Thyroid gland (tissue), 4 donors: ENCODE data around the gene SORCS2.

Experiments
- CTCF ChIP-seq, 6 experiments: fragments of 200-600 bp in 3 of 6; fragments of 450-650 bp in 3 of 6; sonication (generic) in 3 of 6; IDR thresholded peaks; one replicate each; pipeline ENCODE4 v1.5.1; 2016 to 2019; ENCODE audit warnings: antibody characterized with exemption in 6 of 6, mild to moderate bottlenecking in 2 of 6, inconsistent platforms in 1 of 6, moderate library complexity in 1 of 6
- POLR2A ChIP-seq, 2 donors: fragments of 450-650 bp; IDR thresholded peaks; one replicate each; pipeline ENCODE4 v1.6.1; 2017; ENCODE audit warnings: antibody characterized with exemption in 2 of 2, mild to moderate bottlenecking in 2 of 2, moderate library complexity in 1 of 2

DNA sequence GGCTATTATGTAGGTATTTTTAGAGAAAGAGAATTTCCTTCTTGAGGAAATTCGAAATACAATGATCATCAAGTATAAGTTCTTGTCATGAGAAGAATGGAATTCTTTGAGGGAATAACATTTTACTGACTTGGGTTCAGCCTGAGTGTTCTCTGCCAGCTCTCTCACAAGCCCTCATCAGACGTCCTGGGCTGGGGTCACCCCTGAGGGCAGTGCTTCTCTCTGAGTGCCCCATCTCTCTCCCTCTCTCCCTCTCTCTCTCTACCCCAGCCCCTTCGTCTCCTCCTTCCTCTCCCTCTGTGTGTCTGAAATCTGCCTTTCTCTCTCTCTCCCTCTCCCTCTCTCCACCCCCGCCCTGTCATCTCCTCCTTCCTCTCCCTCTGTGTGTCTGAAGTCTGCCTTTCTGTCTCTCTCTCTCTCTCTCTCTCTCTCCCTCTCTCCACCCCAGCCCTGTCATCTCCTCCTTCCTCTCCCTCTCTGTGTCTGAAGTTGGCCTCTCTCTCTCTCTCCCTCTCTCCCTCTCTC, 484.1 kb downstream of the SORCS2 start:
- TF ChIP-seq POLR2A (IDR thresholded peaks at IDR 0.05): no peak
- TF ChIP-seq CTCF (IDR thresholded peaks at IDR 0.05): no peak
